IPS-15b (cell line): ENCODE data around the gene APPBP2.
"Not testable (repeated sequence)": the region's sequence is repeated elsewhere in the genome, so short reads cannot be mapped to it uniquely, and the experiment has no call there.

Experiments
- H3K27me3 ChIP-seq: one replicate; pipeline ENCODE4 v1.6.1; 2013; ENCODE audit warnings: low read length; ENCODE audit not compliant: control insufficient read depth, insufficient read depth
- H3K36me3 ChIP-seq: one replicate; pipeline ENCODE4 v1.6.1; 2013; ENCODE audit warnings: low read length; ENCODE audit not compliant: control insufficient read depth, insufficient read depth
- H3K4me1 ChIP-seq: one replicate; pipeline ENCODE4 v1.6.1; 2013; ENCODE audit warnings: mild to moderate bottlenecking, low read length; ENCODE audit not compliant: control insufficient read depth, insufficient read depth
- H3K4me3 ChIP-seq: one replicate; pipeline ENCODE4 v1.5.1; 2013; ENCODE audit warnings: low read depth, low read length
- H3K9ac ChIP-seq: one replicate; pipeline ENCODE4 v1.6.1; 2013; ENCODE audit warnings: low read depth, mild to moderate bottlenecking, low read length
- H3K9me3 ChIP-seq: one replicate; pipeline ENCODE4 v1.6.1; 2013; ENCODE audit warnings: mild to moderate bottlenecking, low read length; ENCODE audit not compliant: control insufficient read depth, insufficient read depth

The APPBP2 gene

GRCh38 chr17:60426596-60426995, 99.4 kb downstream of the APPBP2 start:
- Histone ChIP-seq H3K4me3 (no peak overlapping the region), H3K27me3 (peaks cover 9% of the 10 kb centered on the region), H3K36me3 (no peaks in the 10 kb centered on the region), H3K9ac (no peak overlapping the region), H3K4me1 (peaks cover 2% of the 10 kb centered on the region), H3K9me3 (no peaks in the 10 kb centered on the region)

GRCh38 chr17:60425626-60426025, 100.4 kb downstream of the APPBP2 start:
- Histone ChIP-seq H3K36me3 (no peaks in the 10 kb centered on the region), H3K9me3 (no peaks in the 10 kb centered on the region), H3K27me3 (peaks cover 9% of the 10 kb centered on the region), H3K9ac (no peak overlapping the region), H3K4me1 (peaks cover 2% of the 10 kb centered on the region), H3K4me3 (no peak overlapping the region)

- Histone ChIP-seq H3K4me1 (peaks cover 2% of the 10 kb centered on the region), H3K9me3 (no peaks in the 10 kb centered on the region), H3K36me3 (no peaks in the 10 kb centered on the region), H3K27me3 (peaks cover 9% of the 10 kb centered on the region), H3K9ac (no peak overlapping the region), H3K4me3 (no peak overlapping the region)
Measured at GRCh38 chr17:60423865-60424264, 102.2 kb downstream of the APPBP2 start.

- H3K9me3 ChIP-seq, result no peaks in the 10 kb centered on the region
- peaks cover 2% of the 10 kb centered on the region for H3K4me1 ChIP-seq
- no peaks in the 10 kb centered on the region for H3K36me3 ChIP-seq
- H3K9ac ChIP-seq, result peak within 1 kb of the TSS; percentile 73
- H3K27me3 ChIP-seq, result peaks cover 9% of the 10 kb centered on the region
- peak within 1 kb of the TSS; percentile 51 for H3K4me3 ChIP-seq
Measured at GRCh38 chr17:60422162-60422665, 103.8 kb downstream of the APPBP2 start, which contains the start of gene CHCT1. Gene CHCT1, plus strand, starts transcription at chr17:60422489. Its CDS starts 104 bp downstream, at chr17:60422593.

GRCh38 chr17:60421273-60422161, 104.5 kb downstream of the APPBP2 start:
- Histone ChIP-seq H3K4me1 (peaks cover 2% of the 10 kb centered on the region), H3K9ac (peak overlapping the region; percentile 73), H3K9me3 (no peaks in the 10 kb centered on the region), H3K36me3 (no peaks in the 10 kb centered on the region), H3K27me3 (peaks cover 9% of the 10 kb centered on the region), H3K4me3 (peak overlapping the region; percentile 51)

- H3K36me3 ChIP-seq, H3K4me1 ChIP-seq: not testable (repeated sequence)
Measured at GRCh38 chr17:60419875-60420274, 106.2 kb downstream of the APPBP2 start.

GRCh38 chr17:60419003-60419402, 107.0 kb downstream of the APPBP2 start:
- not testable (repeated sequence) for H3K4me1 ChIP-seq, H3K27me3 ChIP-seq, H3K36me3 ChIP-seq, H3K9ac ChIP-seq, H3K9me3 ChIP-seq, H3K4me3 ChIP-seq

More at GRCh38 chr17:60419875-60420274, 106.2 kb downstream of the APPBP2 start:
- not testable (repeated sequence) for H3K9ac ChIP-seq, H3K9me3 ChIP-seq, H3K27me3 ChIP-seq, H3K4me3 ChIP-seq

GRCh38 chr17:60416368-60416925, 109.6 kb downstream of the APPBP2 start:
- Histone ChIP-seq H3K27me3 (no peaks in the 10 kb centered on the region), H3K9me3 (no peaks in the 10 kb centered on the region), H3K4me3 (no peak overlapping the region), H3K9ac (no peak overlapping the region), H3K4me1 (no peaks in the 10 kb centered on the region), H3K36me3 (no peaks in the 10 kb centered on the region)

GRCh38 chr17:60415146-60415545, 110.9 kb downstream of the APPBP2 start:
- Histone ChIP-seq H3K27me3 (no peaks in the 10 kb centered on the region), H3K4me3 (no peak overlapping the region), H3K9ac (no peak overlapping the region), H3K36me3 (no peaks in the 10 kb centered on the region), H3K4me1 (no peaks in the 10 kb centered on the region), H3K9me3 (no peaks in the 10 kb centered on the region)

GRCh38 chr17:60412701-60413100, 113.3 kb downstream of the APPBP2 start:
- Histone ChIP-seq H3K4me3 (no peak overlapping the region), H3K27me3 (no peaks in the 10 kb centered on the region), H3K9me3 (no peaks in the 10 kb centered on the region), H3K4me1 (no peaks in the 10 kb centered on the region), H3K36me3 (no peaks in the 10 kb centered on the region), H3K9ac (no peak overlapping the region)

- Histone ChIP-seq H3K4me3 (no peak overlapping the region), H3K36me3 (no peaks in the 10 kb centered on the region), H3K4me1 (no peaks in the 10 kb centered on the region), H3K27me3 (no peaks in the 10 kb centered on the region), H3K9ac (no peak overlapping the region), H3K9me3 (no peaks in the 10 kb centered on the region)
Measured at GRCh38 chr17:60410001-60410400, 116.0 kb downstream of the APPBP2 start.

GRCh38 chr17:60406887-60407286, 119.2 kb downstream of the APPBP2 start:
- no peak overlapping the region for H3K9ac ChIP-seq
- H3K4me3 ChIP-seq, result no peak overlapping the region
- no peaks in the 10 kb centered on the region for H3K9me3 ChIP-seq
- H3K36me3 ChIP-seq, result no peaks in the 10 kb centered on the region
- H3K4me1 ChIP-seq, result no peaks in the 10 kb centered on the region
- no peaks in the 10 kb centered on the region for H3K27me3 ChIP-seq
